MM.1S (cell line): ENCODE measurements around the gene GRAMD2A.

ENCODE experiments used
- DNase-seq: peaks from one replicate; pipeline ENCODE4 v3.0.0-alpha.2; 2015
- H2AFZ ChIP-seq: fragments of 300-600 bp; sonication (generic); 2 replicates; pipeline ENCODE4 v1.6.0; 2016; ENCODE audit warnings: antibody characterized with exemption, low read length
- H3F3A ChIP-seq: fragments of 300-600 bp; sonication (generic); 2 replicates; pipeline ENCODE4 v1.6.1; 2016; ENCODE audit warnings: mild to moderate bottlenecking, antibody characterized with exemption, low read length, moderate library complexity, mixed read lengths; ENCODE audit not compliant: insufficient read depth
- H3K27ac ChIP-seq: fragments of 300-600 bp; sonication (generic); 2 replicates; pipeline ENCODE4 v1.5.1; 2016; ENCODE audit warnings: mild to moderate bottlenecking, low read length
- H3K27me3 ChIP-seq: fragments of 300-600 bp; sonication (generic); replicated peaks from 2 replicates; pipeline ENCODE4 v1.6.0; 2016; ENCODE audit warnings: low read length; ENCODE audit not compliant: insufficient read depth
- H3K36me3 ChIP-seq: fragments of 300-600 bp; sonication (generic); replicated peaks from 2 replicates; pipeline ENCODE4 v1.6.1; 2016; ENCODE audit warnings: mild to moderate bottlenecking, low read length, mixed read lengths; ENCODE audit not compliant: insufficient read depth
- H3K4me1 ChIP-seq: fragments of 300-600 bp; sonication (generic); 2 replicates; pipeline ENCODE4 v1.6.1; 2016; ENCODE audit warnings: low read length, mixed read lengths
- H3K4me2 ChIP-seq: fragments of 300-600 bp; sonication (generic); 2 replicates; pipeline ENCODE4 v1.6.0; 2016; ENCODE audit warnings: low read depth, low read length
- H3K4me3 ChIP-seq: fragments of 300-600 bp; sonication (generic); 2 replicates; pipeline ENCODE4 v1.5.1; 2016; ENCODE audit warnings: low read length, mixed read lengths
- H3K79me2 ChIP-seq: fragments of 300-600 bp; sonication (generic); 2 replicates; pipeline ENCODE4 v1.6.1; 2016; ENCODE audit warnings: mixed run types, low read length, mixed read lengths
- H3K9ac ChIP-seq: fragments of 300-600 bp; sonication (generic); 2 replicates; pipeline ENCODE4 v1.6.1; 2016; ENCODE audit warnings: low read length, mixed read lengths
- H3K9me2 ChIP-seq: fragments of 300-600 bp; sonication (generic); replicated peaks from 2 replicates; pipeline ENCODE4 v1.6.1; 2016; ENCODE audit warnings: mild to moderate bottlenecking, low read length, mixed read lengths; ENCODE audit not compliant: insufficient read depth
- H3K9me3 ChIP-seq: fragments of 300-600 bp; sonication (generic); replicated peaks from 2 replicates; pipeline ENCODE4 v1.6.1; 2016; ENCODE audit warnings: mild to moderate bottlenecking, low read length, mixed read lengths; ENCODE audit not compliant: insufficient read depth
- H4K20me1 ChIP-seq: fragments of 300-600 bp; sonication (generic); 2 replicates; pipeline ENCODE4 v1.6.1; 2016; ENCODE audit warnings: mild to moderate bottlenecking, low read length, moderate library complexity, mixed read lengths; ENCODE audit not compliant: insufficient read depth
- CTCF ChIP-seq: fragments of 300-600 bp; sonication (generic); IDR thresholded peaks from 2 replicates; pipeline ENCODE4 v1.5.1; 2016; ENCODE audit warnings: antibody characterized with exemption, low read length, mixed read lengths
- EZH2 ChIP-seq: fragments of 300-600 bp; sonication (generic); optimal IDR thresholded peaks from 2 replicates; pipeline ENCODE3; 2017; ENCODE audit warnings: low read depth, mild to moderate bottlenecking, antibody characterized with exemption, low read length, mixed read lengths
- EZH2phosphoT487 ChIP-seq: fragments of 300-600 bp; sonication (generic); IDR thresholded peaks from 2 replicates; pipeline ENCODE4 v1.6.1; 2018; ENCODE audit warnings: antibody characterized with exemption, low read length

GRAMD2A gene

DNA sequence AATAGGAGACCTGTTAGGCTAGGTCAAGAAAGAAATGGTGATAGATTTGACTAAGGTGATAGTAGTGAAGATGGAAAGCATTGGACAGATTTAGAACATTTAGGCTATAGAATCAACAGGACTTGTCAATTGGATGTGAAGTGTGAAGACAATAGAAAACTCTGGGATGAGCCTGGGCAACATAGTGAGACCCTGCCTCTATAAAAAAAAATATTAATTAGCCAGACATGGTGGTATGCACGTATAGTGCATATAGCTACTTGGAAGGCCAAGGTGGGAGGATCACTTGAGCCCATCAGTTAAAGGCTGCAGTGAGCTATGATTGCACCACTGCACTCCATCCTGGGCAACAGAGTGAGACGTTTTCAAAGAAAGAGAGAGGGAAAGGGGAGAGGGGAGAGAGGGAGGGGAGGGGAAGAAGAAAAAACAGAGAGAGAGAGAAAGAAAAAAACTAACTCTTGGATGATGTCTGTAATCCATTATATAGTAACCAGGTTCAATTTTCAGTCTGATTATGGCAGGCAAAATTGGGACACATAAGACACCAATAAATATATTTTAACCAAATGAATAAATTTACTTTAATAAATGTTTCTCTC, 69.8 kb downstream of the GRAMD2A start:
- Histone ChIP-seq H3K36me3 (no peaks in the 10 kb centered on the region), H3K27ac (no peak overlapping the region), H4K20me1 (no peaks in the 10 kb centered on the region), H2AFZ (no peak overlapping the region), H3K79me2 (no peaks in the 10 kb centered on the region), H3F3A (no peaks in the 10 kb centered on the region), H3K9ac (no peak overlapping the region), H3K4me3 (no peak overlapping the region), H3K9me2 (no peaks in the 10 kb centered on the region), H3K4me2 (no peak overlapping the region), H3K9me3 (no peaks in the 10 kb centered on the region), H3K4me1 (no peaks in the 10 kb centered on the region), H3K27me3 (no peaks in the 10 kb centered on the region)
- no peak for TF ChIP-seq EZH2phosphoT487
- no peak for TF ChIP-seq EZH2
- TF ChIP-seq CTCF: no peak
- no peak for DNase-seq

- 0 out of 2 replicates have a peak, but pooled peaks cover under 1% of the 10 kb centered on the region for H3K4me1 ChIP-seq
- TF ChIP-seq EZH2phosphoT487 (no peak), CTCF (no peak), EZH2 (no peak)
- H2AFZ ChIP-seq: no peak overlapping the region
- H3F3A ChIP-seq: no peaks in the 10 kb centered on the region
- no peak overlapping the region for H3K4me3 ChIP-seq
- H3K27me3 ChIP-seq: no peaks in the 10 kb centered on the region
- H3K27ac ChIP-seq: no peak overlapping the region
- no peaks in the 10 kb centered on the region for H3K79me2 ChIP-seq
- DNase-seq: no peak
- no peaks in the 10 kb centered on the region for H3K36me3 ChIP-seq
- no peaks in the 10 kb centered on the region for H3K9me2 ChIP-seq
- no peaks in the 10 kb centered on the region for H4K20me1 ChIP-seq
- H3K9ac ChIP-seq: no peak overlapping the region
- H3K4me2 ChIP-seq: no peak overlapping the region
- H3K9me3 ChIP-seq: no peaks in the 10 kb centered on the region
Measured at GRCh38 chr15:72124218-72124617, 73.4 kb downstream of the GRAMD2A start.

DNA sequence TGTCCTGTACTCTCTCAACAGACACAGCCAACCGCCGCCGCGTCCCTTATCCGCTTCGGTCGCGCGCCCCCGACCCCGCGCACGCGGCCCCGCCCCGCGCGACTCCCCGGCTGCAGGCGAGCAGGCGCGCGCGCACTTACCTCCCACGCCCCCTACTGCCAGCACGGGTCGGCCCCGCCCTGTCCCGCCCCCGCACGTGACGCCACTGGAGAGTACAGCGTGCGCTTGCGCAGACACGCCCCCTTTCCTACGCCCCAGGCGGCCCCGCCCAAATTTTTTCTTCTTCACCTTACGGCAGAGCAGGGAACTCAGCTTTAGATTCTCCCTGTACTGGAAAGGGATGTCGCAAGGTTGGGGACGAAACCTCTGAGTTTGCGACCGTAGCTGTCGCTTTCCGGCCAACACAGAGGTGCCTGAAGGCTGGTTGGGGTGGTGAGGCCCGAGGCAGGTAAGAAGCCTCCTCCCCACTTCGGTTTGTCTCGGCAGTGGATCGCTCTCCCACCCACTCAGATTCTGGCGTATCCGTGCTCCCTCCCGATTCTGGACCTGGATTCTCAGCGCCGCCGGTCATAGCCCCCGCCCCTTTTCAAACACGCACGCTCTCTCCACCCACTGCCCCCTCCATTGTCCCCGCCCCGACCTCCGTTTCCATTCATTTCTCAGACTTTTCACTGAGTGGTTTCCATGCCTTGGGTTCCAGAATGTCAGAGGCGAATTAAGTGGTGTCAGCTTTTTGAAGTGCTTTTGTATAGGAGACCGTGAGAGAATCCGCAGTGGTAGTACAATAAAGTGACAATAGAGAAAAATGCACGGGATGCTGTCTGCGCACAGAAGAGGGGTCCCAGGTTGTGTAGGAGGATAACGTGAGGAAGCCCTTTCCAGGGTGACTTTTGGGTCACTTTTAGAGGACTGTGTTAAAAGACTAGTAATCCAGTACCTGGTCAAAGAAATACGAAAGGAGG, 79.3 kb downstream of the GRAMD2A start, which contains the start of the genes MYO9A and SENP8:
Gene MYO9A (minus strand): TSS at position 134 of the 962 bp plus-strand sequence. CDS start 71,587 bp downstream, outside the sequence.
Gene SENP8 (plus strand): TSS at position 387 of the 962 bp plus-strand sequence. CDS start 21,221 bp downstream, outside the sequence.
- no peaks in the 10 kb centered on the region for H3K27me3 ChIP-seq
- H3K4me2 ChIP-seq: peak within 1 kb of the TSS; percentile 99
- H3F3A ChIP-seq: peaks cover 12% of the 10 kb centered on the region; the same call in 1 of the 2 replicates
- no peaks in the 10 kb centered on the region for H4K20me1 ChIP-seq
- H3K4me1 ChIP-seq: peaks cover 12% of the 10 kb centered on the region
- no peaks in the 10 kb centered on the region for H3K36me3 ChIP-seq
- H3K9me2 ChIP-seq: no peaks in the 10 kb centered on the region
- H3K4me3 ChIP-seq: peak within 1 kb of the TSS; percentile 98
- TF ChIP-seq EZH2phosphoT487 (no peak), EZH2 (no peak), CTCF (no peak)
- H2AFZ ChIP-seq: peak within 1 kb of the TSS; percentile 99
- peak within 1 kb of the TSS; percentile 83 for H3K9ac ChIP-seq
- H3K79me2 ChIP-seq: peaks cover 20% of the 10 kb centered on the region
- peak within 1 kb of the TSS; percentile 86 for H3K27ac ChIP-seq
- H3K9me3 ChIP-seq: no peaks in the 10 kb centered on the region
- DNase-seq: peak; percentile 98
